ENCODE measurements around the gene PPID. TPM values are rescaled to one million over a fixed set of nuclear protein-coding genes. Genes with fewer than 3 reads are reported as not detected.
A peak's percentile ranks its signal among the peaks of the same experiment; 100 is the strongest.

PPID gene
- 10 to 100 TPM in 3 of 4 donors, 1 to 10 TPM in 1; 8.1 to 18.9 (median 12.6) TPM for total RNA-seq

GRCh38 chr4:158722917-158723793, at the start of gene PPID:
TSS of gene PPID (minus strand) at chr4:158723396. CDS start at chr4:158723288, 108 bp downstream.
- H3K4me1 ChIP-seq: peaks cover 9% of the 10 kb centered on the region
- peaks cover 17% of the 10 kb centered on the region for H3K36me3 ChIP-seq
- H3K27me3 ChIP-seq: no peaks in the 10 kb centered on the region
- peak within 1 kb of the TSS; percentile 90 for H3K27ac ChIP-seq
- peak; percentile 89 to 91 for DNase-seq (ENCODE audit: low spot score in 2 of 2)
- under 1% methylated on average over 39 of the region's 65 CpGs for WGBS
- TF ChIP-seq EP300 (IDR thresholded peaks at IDR 0.05) (no peak), CTCF (IDR thresholded peaks at IDR 0.05) (no peak), POLR2AphosphoS5 (IDR thresholded peaks at IDR 0.05) (peak in 2 of 3 donors; percentile 59 to 70), POLR2A (IDR thresholded peaks at IDR 0.05) (peak in 1 of 2 donors; percentile 56)
- H3K9me3 ChIP-seq: no peaks in the 10 kb centered on the region
- peak within 1 kb of the TSS; percentile 76 for H3K4me3 ChIP-seq

DNA sequence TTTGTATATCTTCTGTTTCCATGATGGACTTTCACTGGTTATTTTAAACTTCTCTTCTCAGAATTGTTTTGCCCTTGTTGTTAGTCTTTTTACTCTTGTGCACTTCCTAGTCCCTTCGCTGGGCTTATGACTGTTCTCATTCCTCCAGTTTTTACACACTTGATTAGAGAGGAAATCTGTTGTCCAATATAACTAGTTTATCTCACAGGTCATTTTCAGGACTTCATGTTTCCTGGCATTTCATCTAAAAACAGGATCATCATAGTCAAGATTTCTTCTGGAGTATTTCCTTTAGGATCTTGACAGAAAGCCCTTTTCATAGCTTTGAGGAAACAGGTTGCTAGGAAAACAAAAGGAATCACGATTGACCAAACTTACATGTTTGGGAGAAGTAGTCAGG, 48.6 kb upstream of the PPID start:
- Histone ChIP-seq H3K9me3 (no peaks in the 10 kb centered on the region), H3K4me1 (peaks cover 59% of the 10 kb centered on the region), H3K4me3 (no peak overlapping the region), H3K36me3 (no peaks in the 10 kb centered on the region), H3K27me3 (no peaks in the 10 kb centered on the region), H3K27ac (no peak overlapping the region)
- no peak for TF ChIP-seq CTCF (IDR thresholded peaks at IDR 0.05)
- TF ChIP-seq EP300 (IDR thresholded peaks at IDR 0.05): no peak
- TF ChIP-seq POLR2A (IDR thresholded peaks at IDR 0.05): no peak
- TF ChIP-seq POLR2AphosphoS5 (IDR thresholded peaks at IDR 0.05): no peak
- WGBS: 42% methylated on average over 2 of the region's 2 CpGs
- DNase-seq (ENCODE audit: low spot score in 2 of 2): no peak

- TF ChIP-seq POLR2A (IDR thresholded peaks at IDR 0.05) (no peak), POLR2AphosphoS5 (IDR thresholded peaks at IDR 0.05) (no peak), EP300 (IDR thresholded peaks at IDR 0.05) (no peak), CTCF (IDR thresholded peaks at IDR 0.05) (no peak)
- Histone ChIP-seq H3K27me3 (no peaks in the 10 kb centered on the region), H3K4me1 (peaks cover 55% of the 10 kb centered on the region), H3K27ac (no peak overlapping the region), H3K36me3 (no peaks in the 10 kb centered on the region), H3K4me3 (peak overlapping the region; percentile 2), H3K9me3 (no peaks in the 10 kb centered on the region)
- no peak for DNase-seq (ENCODE audit: low spot score in 2 of 2)
- 92% methylated on average over 5 of the region's 5 CpGs for WGBS
Measured at GRCh38 chr4:158770671-158771070, 47.5 kb upstream of the PPID start.

DNA sequence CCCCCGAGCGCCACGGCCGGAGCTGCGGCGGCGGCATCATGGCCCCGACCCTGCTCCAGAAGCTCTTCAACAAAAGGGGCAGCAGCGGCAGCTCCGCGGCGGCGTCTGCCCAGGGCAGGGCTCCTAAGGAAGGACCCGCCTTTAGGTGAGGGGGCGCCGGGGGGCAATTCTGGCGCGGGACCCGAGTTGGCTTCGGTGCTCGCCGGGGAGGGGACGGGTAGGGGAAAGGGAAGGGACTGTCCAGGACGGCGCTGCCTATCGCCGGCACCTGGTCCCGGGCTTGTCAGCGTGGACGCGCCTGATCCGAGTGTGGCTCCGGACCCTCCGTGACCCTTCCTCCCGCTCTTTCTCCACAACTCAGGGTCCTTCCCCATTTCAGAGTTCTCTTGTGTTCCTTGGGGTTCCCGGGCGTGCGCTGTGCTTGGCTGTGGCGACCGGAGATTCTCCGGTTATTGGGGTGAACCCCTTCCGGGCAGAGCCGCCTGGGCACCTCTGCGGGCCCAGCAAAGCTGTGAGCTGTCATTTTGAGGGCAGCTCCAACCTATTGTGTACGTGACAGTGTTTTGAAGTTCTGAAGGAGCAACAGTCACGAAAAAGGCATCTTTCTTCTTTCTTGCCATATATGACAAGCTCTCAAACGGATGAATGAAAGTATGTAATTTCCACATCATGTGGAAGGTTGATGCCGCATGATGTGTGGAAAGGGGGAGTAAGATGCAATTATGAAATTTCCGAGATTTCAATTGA, 46.2 kb upstream of the PPID start:
- Histone ChIP-seq H3K27ac (peak overlapping the region; percentile 85), H3K9me3 (no peaks in the 10 kb centered on the region), H3K4me3 (peak overlapping the region; percentile 73), H3K27me3 (no peaks in the 10 kb centered on the region), H3K36me3 (no peaks in the 10 kb centered on the region), H3K4me1 (peaks cover 43% of the 10 kb centered on the region)
- WGBS: under 1% methylated on average over 36 of the region's 49 CpGs
- DNase-seq (ENCODE audit: low spot score in 2 of 2): peak; percentile 75 to 81
- no peak for TF ChIP-seq EP300 (IDR thresholded peaks at IDR 0.05)
- no peak for TF ChIP-seq POLR2AphosphoS5 (IDR thresholded peaks at IDR 0.05)
- TF ChIP-seq POLR2A (IDR thresholded peaks at IDR 0.05): no peak
- TF ChIP-seq CTCF (IDR thresholded peaks at IDR 0.05): no peak
